Hindlimb muscle (tissue), 1 donor: ENCODE measurements around the gene FGG. TPM values are rescaled to one million over a fixed set of nuclear protein-coding genes. Genes with fewer than 3 reads are reported as not detected.
"Not testable (repeated sequence)": the region's sequence is repeated elsewhere in the genome, so short reads cannot be mapped to it uniquely, and the experiment has no call there.

Source experiments
- DNase-seq: peaks from one replicate; pipeline ENCODE4 v3.0.0-alpha.2; 2013
- polyA plus RNA-seq: library from polyadenylated mRNA; unstranded; fragments of 120-200 nt; gene quantifications from one replicate; pipeline ENCODE4 v1.2.1, GENCODE V29; 2013; ENCODE audit not compliant: insufficient read length

Gene FGG
- polyA plus RNA-seq, 1 donor, result not detected

GRCh38 chr4:154610582-154610981 lies 1.9 kb downstream of the FGG start:
- DNase-seq, result no peak

- DNase-seq, result no peak
Measured at GRCh38 chr4:154609532-154609931, 2.9 kb downstream of the FGG start.

- no peak for DNase-seq
Measured at GRCh38 chr4:154608361-154609252, 3.8 kb downstream of the FGG start.

- DNase-seq, result no peak
Measured at GRCh38 chr4:154606728-154607723, 5.4 kb downstream of the FGG start.

- DNase-seq, result no peak
Measured at GRCh38 chr4:154604696-154605200, 7.7 kb downstream of the FGG start.

GRCh38 chr4:154603033-154603943 lies 9.2 kb downstream of the FGG start:
- no peak for DNase-seq

GRCh38 chr4:154602404-154603020 lies 9.9 kb downstream of the FGG start:
- DNase-seq, result no peak

- DNase-seq, result no peak
Measured at GRCh38 chr4:154597798-154598774, 14.4 kb downstream of the FGG start.

GRCh38 chr4:154597281-154597680 lies 15.2 kb downstream of the FGG start:
- DNase-seq, result not testable (repeated sequence)

GRCh38 chr4:154595807-154596206 lies 16.6 kb downstream of the FGG start:
- no peak for DNase-seq

- not testable (repeated sequence) for DNase-seq
Measured at GRCh38 chr4:154594343-154594742, 18.1 kb downstream of the FGG start.

GRCh38 chr4:154593868-154594267 lies 18.6 kb downstream of the FGG start:
- no peak for DNase-seq

GRCh38 chr4:154591890-154592289 lies 20.6 kb downstream of the FGG start:
- DNase-seq, result no peak

GRCh38 chr4:154590329-154591006 lies 22.0 kb downstream of the FGG start, which contains the start of gene FGA:
TSS of gene FGA (minus strand) at chr4:154590742. CDS start at chr4:154590687, 55 bp downstream.
- no peak for DNase-seq

- DNase-seq, result no peak
Measured at GRCh38 chr4:154589296-154590197, 22.9 kb downstream of the FGG start.

- no peak for DNase-seq
Measured at GRCh38 chr4:154588198-154588597, 24.3 kb downstream of the FGG start.

- DNase-seq, result no peak
Measured at GRCh38 chr4:154586296-154587033, 26.0 kb downstream of the FGG start.
